T-helper 2 cell treated with Interferon-gamma antibody and Interleukin-4, amounts not matched to agents 5 μg/mL and 100 μg/mL, for 36 hours (primary cell): ENCODE results near the gene TXLNB.
A peak's percentile ranks its signal among the peaks of the same experiment; 100 is the strongest.
"Not testable (repeated sequence)": the region's sequence is repeated elsewhere in the genome, so short reads cannot be mapped to it uniquely, and the experiment has no call there.

Source experiments
- DNase-seq: peaks from one replicate; pipeline ENCODE4 v3.0.0; 2021; ENCODE audit warnings: low spot score
- H3K27ac Mint-ChIP-seq: one replicate; pipeline ENCODE4 v1.8.0; 2021; ENCODE audit warnings: mild to moderate bottlenecking, mixed read lengths
- H3K27me3 Mint-ChIP-seq: one replicate; pipeline ENCODE4 v1.8.0; 2021; ENCODE audit warnings: low read depth, mixed read lengths
- H3K36me3 Mint-ChIP-seq: one replicate; pipeline ENCODE4 v1.8.0; 2021; ENCODE audit warnings: low read depth, mixed read lengths
- H3K4me1 Mint-ChIP-seq: one replicate; pipeline ENCODE4 v1.8.0; 2021; ENCODE audit warnings: low read depth, mixed read lengths
- H3K4me3 Mint-ChIP-seq: one replicate; pipeline ENCODE4 v1.8.0; 2022; ENCODE audit warnings: mild to moderate bottlenecking, moderate library complexity, mixed read lengths
- H3K9me3 Mint-ChIP-seq: one replicate; pipeline ENCODE4 v1.8.0; 2021; ENCODE audit warnings: mixed read lengths

The TXLNB gene

GRCh38 chr6:139219746-139220145, 72.1 kb downstream of the TXLNB start:
- DNase-seq, result no peak
- Mint-ChIP-seq H3K36me3 (no peaks in the 10 kb centered on the region), H3K27ac (peak overlapping the region; percentile 66), H3K4me3 (peak overlapping the region; percentile 16), H3K27me3 (peaks cover 1% of the 10 kb centered on the region), H3K4me1 (peaks cover 6% of the 10 kb centered on the region), H3K9me3 (no peaks in the 10 kb centered on the region)

GRCh38 chr6:139219271-139219729, 72.5 kb downstream of the TXLNB start:
- Mint-ChIP-seq H3K4me3 (peak overlapping the region; percentile 16), H3K27me3 (no peaks in the 10 kb centered on the region), H3K36me3 (no peaks in the 10 kb centered on the region), H3K4me1 (peaks cover 6% of the 10 kb centered on the region), H3K27ac (peak overlapping the region; percentile 66), H3K9me3 (no peaks in the 10 kb centered on the region)
- DNase-seq, result peak; percentile 60

GRCh38 chr6:139212460-139212859, 79.3 kb downstream of the TXLNB start:
- not testable (repeated sequence) for DNase-seq, H3K27me3 Mint-ChIP-seq, H3K36me3 Mint-ChIP-seq, H3K4me3 Mint-ChIP-seq, H3K27ac Mint-ChIP-seq, H3K4me1 Mint-ChIP-seq
- peaks cover 38% of the 10 kb centered on the region for H3K9me3 Mint-ChIP-seq

GRCh38 chr6:139210766-139211165, 81.0 kb downstream of the TXLNB start:
- not testable (repeated sequence) for H3K4me1 Mint-ChIP-seq, H3K4me3 Mint-ChIP-seq
- H3K9me3 Mint-ChIP-seq, result peaks cover 50% of the 10 kb centered on the region

GRCh38 chr6:139205843-139206242, 86.0 kb downstream of the TXLNB start:
- Mint-ChIP-seq H3K27me3 (no peaks in the 10 kb centered on the region), H3K4me1 (peaks cover 3% of the 10 kb centered on the region), H3K9me3 (peaks cover 48% of the 10 kb centered on the region), H3K4me3 (no peak overlapping the region), H3K36me3 (peaks cover 10% of the 10 kb centered on the region), H3K27ac (no peak overlapping the region)
- no peak for DNase-seq

More at GRCh38 chr6:139210766-139211165, 81.0 kb downstream of the TXLNB start:
- H3K27me3 Mint-ChIP-seq, DNase-seq, H3K27ac Mint-ChIP-seq: not testable (repeated sequence)
- H3K36me3 Mint-ChIP-seq, result peaks cover 13% of the 10 kb centered on the region

- H3K36me3 Mint-ChIP-seq, result peaks cover 12% of the 10 kb centered on the region
- DNase-seq, result no peak
- no peaks in the 10 kb centered on the region for H3K4me1 Mint-ChIP-seq
- H3K9me3 Mint-ChIP-seq, result peaks cover 45% of the 10 kb centered on the region
- no peak overlapping the region for H3K4me3 Mint-ChIP-seq
- no peak overlapping the region for H3K27ac Mint-ChIP-seq
- H3K27me3 Mint-ChIP-seq, result no peaks in the 10 kb centered on the region
Observed at GRCh38 chr6:139204978-139205377, 86.8 kb downstream of the TXLNB start.

GRCh38 chr6:139201378-139201777, 90.4 kb downstream of the TXLNB start:
- Mint-ChIP-seq H3K4me1 (peaks cover 1% of the 10 kb centered on the region), H3K27ac (no peak overlapping the region), H3K36me3 (peaks cover 3% of the 10 kb centered on the region), H3K27me3 (no peaks in the 10 kb centered on the region), H3K9me3 (peaks cover 14% of the 10 kb centered on the region), H3K4me3 (no peak overlapping the region)
- DNase-seq, result no peak

GRCh38 chr6:139198529-139199288, 93.1 kb downstream of the TXLNB start:
- no peak for DNase-seq
- peaks cover 2% of the 10 kb centered on the region for H3K36me3 Mint-ChIP-seq
- H3K9me3 Mint-ChIP-seq, result peaks cover 5% of the 10 kb centered on the region
- peaks cover 1% of the 10 kb centered on the region for H3K4me1 Mint-ChIP-seq
- H3K27me3 Mint-ChIP-seq, result no peaks in the 10 kb centered on the region
- no peak overlapping the region for H3K4me3 Mint-ChIP-seq
- H3K27ac Mint-ChIP-seq, result no peak overlapping the region

- H3K36me3 Mint-ChIP-seq, result no peaks in the 10 kb centered on the region
- H3K9me3 Mint-ChIP-seq, result no peaks in the 10 kb centered on the region
- H3K4me3 Mint-ChIP-seq, result no peak overlapping the region
- DNase-seq, result no peak
- no peaks in the 10 kb centered on the region for H3K27me3 Mint-ChIP-seq
- peaks cover 1% of the 10 kb centered on the region for H3K4me1 Mint-ChIP-seq
- H3K27ac Mint-ChIP-seq, result no peak overlapping the region
Observed at GRCh38 chr6:139194740-139195139, 97.1 kb downstream of the TXLNB start.
